IPS DF 19.7 (cell line): Measurements from ENCODE around the gene TRIM31.
"Not testable (repeated sequence)": the region's sequence is repeated elsewhere in the genome, so short reads cannot be mapped to it uniquely, and the experiment has no call there.

Source experiments
- DNase-seq: peaks from one replicate; pipeline ENCODE4 v3.0.0-alpha.2; 2013; ENCODE audit warnings: low read depth, low spot score

TRIM31 gene

GRCh38 chr6:30149858-30150550 is 37.1 kb upstream of the TRIM31 start:
- no peak for DNase-seq

- no peak for DNase-seq
Measured at GRCh38 chr6:30149234-30149633, 36.3 kb upstream of the TRIM31 start.

GRCh38 chr6:30147096-30147495 is 34.2 kb upstream of the TRIM31 start:
- no peak for DNase-seq

GRCh38 chr6:30145818-30146217 is 32.9 kb upstream of the TRIM31 start:
- no peak for DNase-seq

- DNase-seq = no peak
Measured at GRCh38 chr6:30144811-30145210, 31.9 kb upstream of the TRIM31 start.

GRCh38 chr6:30143780-30144179 is 30.9 kb upstream of the TRIM31 start:
- DNase-seq = no peak

GRCh38 chr6:30142665-30143064 is 29.8 kb upstream of the TRIM31 start:
- DNase-seq = no peak

- not testable (repeated sequence) for DNase-seq
Measured at GRCh38 chr6:30140240-30140639, 27.4 kb upstream of the TRIM31 start.

- no peak for DNase-seq
Measured at GRCh38 chr6:30136570-30137286, 23.8 kb upstream of the TRIM31 start.

- no peak for DNase-seq
Measured at GRCh38 chr6:30135757-30136156, 22.9 kb upstream of the TRIM31 start, which contains the start of gene TRIM40. Gene TRIM40 (plus strand): TSS chr6:30136140. CDS start chr6:30137037, 897 bp downstream.

GRCh38 chr6:30135147-30135546 is 22.3 kb upstream of the TRIM31 start:
- no peak for DNase-seq

- DNase-seq = no peak
Measured at GRCh38 chr6:30131947-30132497, 19.1 kb upstream of the TRIM31 start.

GRCh38 chr6:30130887-30131862 is 18.3 kb upstream of the TRIM31 start:
- DNase-seq = peak; percentile 63

GRCh38 chr6:30130179-30130679 is 17.3 kb upstream of the TRIM31 start:
- no peak for DNase-seq

- DNase-seq = no peak
Measured at GRCh38 chr6:30129265-30130178, 16.6 kb upstream of the TRIM31 start.

- DNase-seq = no peak
Measured at GRCh38 chr6:30127238-30128093, 14.6 kb upstream of the TRIM31 start.

GRCh38 chr6:30122515-30122914 is 9.6 kb upstream of the TRIM31 start:
- DNase-seq = no peak

GRCh38 chr6:30121446-30122366 is 8.8 kb upstream of the TRIM31 start:
- no peak for DNase-seq
